ENCODE data around the gene OFD1.
"Not testable (repeated sequence)": the region's sequence is repeated elsewhere in the genome, so short reads cannot be mapped to it uniquely, and the experiment has no call there.

The OFD1 gene

GRCh38 chrX:13721371-13721770 lies 13.2 kb upstream of the OFD1 start:
- DNase-seq (ENCODE audit: insufficient read length, low spot score) (no peak), FAIRE-seq (no peak)
- TF ChIP-seq CTCF (IDR thresholded peaks at IDR 0.05; ENCODE audit: insufficient read depth, missing control alignments) = no peak

- no peak for DNase-seq (ENCODE audit: insufficient read length, low spot score)
- FAIRE-seq = no peak
- no peak for TF ChIP-seq CTCF (IDR thresholded peaks at IDR 0.05; ENCODE audit: insufficient read depth, missing control alignments)
Observed at GRCh38 chrX:13721819-13722519, 12.6 kb upstream of the OFD1 start.

- DNase-seq (ENCODE audit: insufficient read length, low spot score); FAIRE-seq: not testable (repeated sequence)
Observed at GRCh38 chrX:13724878-13725277, 9.7 kb upstream of the OFD1 start.

GRCh38 chrX:13726583-13726982 lies 8.0 kb upstream of the OFD1 start:
- not testable (repeated sequence) for FAIRE-seq; DNase-seq (ENCODE audit: insufficient read length, low spot score)

DNA sequence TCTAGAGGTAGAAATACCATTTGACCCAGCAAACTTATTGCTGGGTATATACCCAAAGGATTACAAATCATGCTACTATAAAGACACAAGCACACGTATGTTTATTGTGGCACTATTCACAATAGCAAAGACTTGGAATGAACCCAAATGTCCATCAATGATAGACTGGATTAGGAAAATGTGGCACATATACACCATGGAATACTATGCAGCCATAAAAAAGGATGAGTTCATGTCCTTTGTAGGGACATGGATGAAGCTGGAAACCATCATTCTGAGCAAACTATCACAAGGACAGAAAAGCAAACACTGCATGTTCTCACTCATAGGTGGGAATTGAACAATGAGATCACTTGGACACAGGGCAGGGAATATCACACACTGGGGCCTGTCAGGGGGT lies 4.0 kb upstream of the OFD1 start:
- not testable (repeated sequence) for DNase-seq (ENCODE audit: insufficient read length, low spot score); FAIRE-seq

DNA sequence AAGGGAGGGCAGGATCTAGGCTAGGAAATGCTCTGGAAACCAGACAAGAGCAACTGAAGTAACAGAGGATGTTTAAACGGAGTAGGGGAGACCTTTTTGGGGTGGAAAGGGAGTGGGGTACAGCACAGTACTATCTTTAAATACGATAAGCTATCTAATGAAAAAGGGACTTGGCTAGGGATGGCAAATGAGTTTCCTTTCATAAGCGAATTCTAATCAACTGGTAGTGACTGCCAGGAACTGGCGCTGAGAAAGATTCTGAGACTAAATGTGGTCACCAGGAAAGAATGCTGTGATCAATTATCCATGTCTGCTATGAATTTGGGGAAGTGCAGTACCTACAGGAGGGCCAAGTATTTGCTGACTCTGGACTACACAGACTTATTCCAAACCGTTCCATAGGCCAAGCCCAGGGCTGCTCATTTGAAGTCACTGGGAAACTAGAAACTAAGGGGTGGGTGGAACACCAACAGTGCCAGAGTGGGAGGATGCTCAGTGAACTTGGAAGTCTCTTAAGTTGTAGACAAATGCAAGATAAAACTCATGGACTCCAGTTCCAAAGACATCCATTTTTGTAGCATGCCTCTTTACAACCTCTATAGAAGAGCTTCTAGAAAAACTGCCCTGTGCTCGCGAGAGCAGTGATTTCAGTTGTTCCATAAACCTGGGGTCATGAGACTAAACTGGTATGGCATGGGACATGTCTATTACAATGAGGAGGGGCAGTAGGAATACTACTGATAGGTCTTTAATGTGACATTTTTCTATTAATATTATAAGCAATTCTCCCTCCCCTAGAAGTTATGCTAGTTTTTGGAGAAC lies 2.1 kb upstream of the OFD1 start:
- TF ChIP-seq CTCF (IDR thresholded peaks at IDR 0.05; ENCODE audit: insufficient read depth, missing control alignments) = no peak
- DNase-seq (ENCODE audit: insufficient read length, low spot score) = no peak
- no peak for FAIRE-seq

- DNase-seq (ENCODE audit: insufficient read length, low spot score) (no peak), FAIRE-seq (no peak)
- TF ChIP-seq CTCF (IDR thresholded peaks at IDR 0.05; ENCODE audit: insufficient read depth, missing control alignments) = no peak
Observed at GRCh38 chrX:13733506-13733905, 1.0 kb upstream of the OFD1 start.

DNA sequence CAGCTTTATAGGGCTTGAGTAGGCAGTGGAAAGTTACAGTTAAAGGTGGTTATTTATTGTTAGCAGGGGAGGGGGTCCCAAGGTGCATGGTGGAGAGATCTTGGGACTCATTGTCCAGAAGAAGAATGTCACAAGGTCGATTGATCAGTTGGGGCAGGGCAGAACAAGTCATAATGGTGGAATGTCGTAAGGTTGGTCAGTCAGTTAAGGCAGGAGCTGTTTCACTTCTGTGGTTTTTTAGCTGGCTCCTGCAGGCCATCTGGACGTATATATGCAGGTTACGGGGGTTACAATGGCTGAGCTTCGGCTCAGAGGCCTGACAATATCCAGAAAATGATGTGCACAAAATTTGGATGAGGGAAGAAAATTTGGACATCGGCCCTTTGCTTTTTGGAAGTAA lies 7.1 kb downstream of the OFD1 start:
- DNase-seq (ENCODE audit: insufficient read length, low spot score) (no peak), FAIRE-seq (no peak)

More for the DNA sequence above, 7.1 kb downstream of the OFD1 start:
- TF ChIP-seq CTCF (IDR thresholded peaks at IDR 0.05; ENCODE audit: insufficient read depth, missing control alignments) = no peak
